ENCODE data around the gene DOCK9. TPM values are rescaled to one million over a fixed set of nuclear protein-coding genes. Genes with fewer than 3 reads are reported as not detected.
A peak's percentile ranks its signal among the peaks of the same experiment; 100 is the strongest.

The DOCK9 gene
- polyA plus RNA-seq, 3 donors: 0.01 TPM; not detected in 2

DNA sequence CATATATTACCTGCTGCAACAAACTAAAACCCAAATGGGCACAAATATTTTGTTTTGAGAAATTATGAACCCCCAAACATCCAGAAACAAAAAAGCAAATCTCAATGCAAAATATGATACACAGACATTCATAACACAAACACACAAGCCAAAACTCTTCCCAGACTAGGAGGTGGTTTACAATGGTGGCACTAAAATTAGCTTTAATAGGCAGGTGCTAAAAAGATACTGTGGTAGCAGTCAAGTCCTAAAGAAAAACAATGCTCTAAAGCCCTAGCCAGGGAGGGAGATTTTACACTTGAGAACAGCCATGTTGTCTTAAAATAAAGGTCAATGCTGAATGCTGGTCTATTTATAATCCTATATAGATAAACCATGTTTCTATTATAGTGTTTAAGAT lies 65.0 kb downstream of the DOCK9 start:
- peaks cover 9% of the 10 kb centered on the region for H3K4me1 Mint-ChIP-seq
- DNase-seq: no peak
- Histone ChIP-seq H3K4me3 (replicated peaks in 1 of 3; ENCODE audit: low read depth in 2 of 3, low read length in 3 of 3) (no peak overlapping the region), H3K79me2 (ENCODE audit: insufficient read depth, low read length) (no peaks in the 10 kb centered on the region), H3K4me1 (ENCODE audit: control insufficient read depth in 1 of 2, insufficient read depth in 2 of 2, low read length in 2 of 2) (peaks cover 0 to 5% of the 10 kb centered on the region in 2 donors), H3K27ac (ENCODE audit: low read depth in 1 of 2, low read length in 2 of 2) (no peak overlapping the region), H3K9me3 (replicated peaks in 1 of 2; ENCODE audit: control insufficient read depth in 1 of 2, insufficient read depth in 1 of 2, low read length in 2 of 2) (no peaks in the 10 kb centered on the region), H3K27me3 (ENCODE audit: control insufficient read depth in 2 of 2, insufficient read depth in 2 of 2, low read length in 2 of 2) (peaks cover 0 to 3% of the 10 kb centered on the region in 2 donors), H3K36me3 (replicated peaks in 1 of 2; ENCODE audit: control insufficient read depth in 1 of 2, insufficient read depth in 2 of 2, low read length in 2 of 2) (no peaks in the 10 kb centered on the region), H4K20me1 (ENCODE audit: insufficient read depth, low read length) (no peaks in the 10 kb centered on the region), H3K9ac (ENCODE audit: insufficient read depth, low read length, poor library complexity, severe bottlenecking) (no peak overlapping the region), H2AFZ (ENCODE audit: insufficient read depth, low read depth, low read length, poor library complexity, severe bottlenecking) (no peak overlapping the region), H3K4me2 (replicated peaks; ENCODE audit: extremely low read depth, low read length, poor library complexity, severe bottlenecking) (no peak overlapping the region)
- peaks cover 0 to 3% (median 0%) of the 10 kb centered on the region in 7 donors for H3K9me3 Mint-ChIP-seq
- H3K27ac Mint-ChIP-seq: no peak overlapping the region
- no peaks in the 10 kb centered on the region for H3K36me3 Mint-ChIP-seq
- H3K4me3 Mint-ChIP-seq: no peak overlapping the region
- H3K27me3 Mint-ChIP-seq (ENCODE audit: low read depth in 3 of 3): peaks cover 0 to 10% (median 3%) of the 10 kb centered on the region in 3 donors
- intact Hi-C loops (cut with micrococcal nuclease): no loop called here
- TF ChIP-seq, protein P1, sequence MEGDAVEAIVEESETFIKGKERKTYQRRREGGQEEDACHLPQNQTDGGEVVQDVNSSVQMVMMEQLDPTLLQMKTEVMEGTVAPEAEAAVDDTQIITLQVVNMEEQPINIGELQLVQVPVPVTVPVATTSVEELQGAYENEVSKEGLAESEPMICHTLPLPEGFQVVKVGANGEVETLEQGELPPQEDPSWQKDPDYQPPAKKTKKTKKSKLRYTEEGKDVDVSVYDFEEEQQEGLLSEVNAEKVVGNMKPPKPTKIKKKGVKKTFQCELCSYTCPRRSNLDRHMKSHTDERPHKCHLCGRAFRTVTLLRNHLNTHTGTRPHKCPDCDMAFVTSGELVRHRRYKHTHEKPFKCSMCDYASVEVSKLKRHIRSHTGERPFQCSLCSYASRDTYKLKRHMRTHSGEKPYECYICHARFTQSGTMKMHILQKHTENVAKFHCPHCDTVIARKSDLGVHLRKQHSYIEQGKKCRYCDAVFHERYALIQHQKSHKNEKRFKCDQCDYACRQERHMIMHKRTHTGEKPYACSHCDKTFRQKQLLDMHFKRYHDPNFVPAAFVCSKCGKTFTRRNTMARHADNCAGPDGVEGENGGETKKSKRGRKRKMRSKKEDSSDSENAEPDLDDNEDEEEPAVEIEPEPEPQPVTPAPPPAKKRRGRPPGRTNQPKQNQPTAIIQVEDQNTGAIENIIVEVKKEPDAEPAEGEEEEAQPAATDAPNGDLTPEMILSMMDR (IDR thresholded peaks at IDR 0.05): no peak

DNA sequence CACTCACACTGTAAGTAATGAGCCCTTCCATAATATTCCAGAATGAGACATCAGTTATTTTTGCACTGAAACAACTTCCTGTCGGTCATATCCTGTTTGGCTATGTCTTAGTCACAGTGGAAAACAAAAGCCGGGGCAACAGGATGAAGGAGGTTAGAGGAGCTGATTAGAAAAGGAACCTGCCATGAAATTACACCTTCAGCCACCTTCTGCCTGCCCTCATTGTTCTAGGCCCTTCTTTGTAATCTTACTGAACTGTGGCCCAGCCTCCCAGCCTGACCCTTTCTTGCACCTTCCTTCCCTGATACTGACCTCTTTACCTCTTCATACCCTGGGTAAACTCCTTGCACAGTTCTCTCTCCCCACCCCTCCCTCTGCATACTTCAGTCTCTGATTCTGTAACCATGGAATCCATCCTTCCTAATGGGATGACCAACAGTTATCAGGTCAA lies 67.3 kb downstream of the DOCK9 start:
- H3K4me1 Mint-ChIP-seq: peaks cover 9% of the 10 kb centered on the region
- TF ChIP-seq, protein P1 (IDR thresholded peaks at IDR 0.05): no peak
- H3K4me3 Mint-ChIP-seq: peak overlapping the region in 1 of 2 donors; percentile 24
- Histone ChIP-seq H3K36me3 (replicated peaks in 1 of 2; ENCODE audit: control insufficient read depth in 1 of 2, insufficient read depth in 2 of 2, low read length in 2 of 2) (no peaks in the 10 kb centered on the region), H3K79me2 (ENCODE audit: insufficient read depth, low read length) (no peaks in the 10 kb centered on the region), H3K27ac (ENCODE audit: low read depth in 1 of 2, low read length in 2 of 2) (no peak overlapping the region), H2AFZ (ENCODE audit: insufficient read depth, low read depth, low read length, poor library complexity, severe bottlenecking) (no peak overlapping the region), H3K27me3 (ENCODE audit: control insufficient read depth in 2 of 2, insufficient read depth in 2 of 2, low read length in 2 of 2) (peaks cover 0 to 3% of the 10 kb centered on the region in 2 donors), H3K4me1 (ENCODE audit: control insufficient read depth in 1 of 2, insufficient read depth in 2 of 2, low read length in 2 of 2) (peaks cover 0 to 5% of the 10 kb centered on the region in 2 donors), H3K9ac (ENCODE audit: insufficient read depth, low read length, poor library complexity, severe bottlenecking) (no peak overlapping the region), H4K20me1 (ENCODE audit: insufficient read depth, low read length) (no peaks in the 10 kb centered on the region), H3K4me2 (replicated peaks; ENCODE audit: extremely low read depth, low read length, poor library complexity, severe bottlenecking) (no peak overlapping the region), H3K4me3 (replicated peaks in 1 of 3; ENCODE audit: low read depth in 2 of 3, low read length in 3 of 3) (no peak overlapping the region), H3K9me3 (replicated peaks in 1 of 2; ENCODE audit: control insufficient read depth in 1 of 2, insufficient read depth in 1 of 2, low read length in 2 of 2) (no peaks in the 10 kb centered on the region)
- peak overlapping the region in 1 of 7 donors; percentile 47 for H3K27ac Mint-ChIP-seq
- H3K27me3 Mint-ChIP-seq (ENCODE audit: low read depth in 3 of 3): peaks cover 3 to 12% (median 5%) of the 10 kb centered on the region in 3 donors
- H3K9me3 Mint-ChIP-seq: peaks cover 0 to 3% (median 0%) of the 10 kb centered on the region in 7 donors
- no peaks in the 10 kb centered on the region for H3K36me3 Mint-ChIP-seq
- peak in 2 of 3 donors; percentile 3 to 61 for DNase-seq
- intact Hi-C loops (cut with micrococcal nuclease): no loop called here
- no CpG with 5 or more reads among the region's 2 CpGs for WGBS (ENCODE audit: insufficient coverage)

Measured in CD14-positive monocyte (primary cell).